ENCODE results near the gene FBXW7.

The FBXW7 gene

DNA sequence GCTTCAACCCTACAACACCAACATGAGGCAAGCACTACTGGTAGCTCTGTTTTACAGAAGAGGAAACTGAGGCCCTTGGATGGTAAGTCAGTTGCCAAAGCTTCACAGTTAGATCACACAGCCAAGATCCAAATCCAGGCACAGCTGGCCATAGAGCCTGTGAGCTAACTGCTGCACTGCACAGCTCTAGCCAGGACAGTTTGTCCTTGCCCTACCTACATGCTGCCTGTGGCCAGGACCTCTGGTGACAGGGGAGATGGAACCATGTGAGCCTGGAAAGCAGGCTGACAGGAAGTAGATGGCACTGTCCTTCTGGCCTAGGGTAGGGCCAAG, 257.8 kb downstream of the FBXW7 start:
- H3K36me3 ChIP-seq (ENCODE audit: control insufficient read depth in 1 of 2, insufficient read depth in 2 of 2, low read length in 2 of 2), result no peaks in the 10 kb centered on the region
- no peaks in the 10 kb centered on the region for H3K27me3 ChIP-seq (ENCODE audit: control insufficient read depth in 1 of 2, insufficient read depth in 2 of 2, low read length in 2 of 2)
- H3K9ac ChIP-seq (ENCODE audit: low read depth in 1 of 2, low read length in 2 of 2), result no peak overlapping the region
- H3K4me3 ChIP-seq (ENCODE audit: low read depth in 1 of 2, low read length in 2 of 2), result peak overlapping the region in 1 of 2 donors; percentile 24
- peaks cover 0 to 23% of the 10 kb centered on the region in 2 donors for H3K4me1 ChIP-seq (ENCODE audit: control insufficient read depth in 1 of 2, insufficient read depth in 2 of 2, low read length in 2 of 2)
- H3K9me3 ChIP-seq (ENCODE audit: control insufficient read depth in 1 of 2, low read length in 2 of 2), result no peaks in the 10 kb centered on the region
- H3K27ac ChIP-seq (ENCODE audit: low read depth, low read length), result peak overlapping the region; percentile 50

DNA sequence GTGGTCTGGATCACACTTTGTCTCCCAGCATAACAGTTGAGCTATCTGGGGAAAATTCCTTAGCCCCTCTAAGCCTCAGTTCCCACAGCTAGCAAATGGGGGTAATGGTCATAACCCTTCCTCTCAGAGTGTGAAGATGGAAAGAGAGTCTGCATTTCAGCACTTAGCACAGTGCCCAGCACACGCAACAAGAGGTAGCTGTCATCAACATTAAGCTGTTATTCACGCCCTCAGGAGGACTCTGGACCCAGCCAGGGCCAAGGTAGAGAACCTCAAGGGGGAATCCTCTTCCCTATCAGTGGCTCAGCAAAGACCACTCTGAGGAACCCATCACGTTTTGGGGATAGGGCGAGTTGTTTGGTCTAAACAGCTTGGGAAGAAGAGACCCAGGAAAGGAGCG, 258.6 kb downstream of the FBXW7 start:
- Histone ChIP-seq H3K4me1 (ENCODE audit: control insufficient read depth in 1 of 2, insufficient read depth in 2 of 2, low read length in 2 of 2) (peaks cover 0 to 23% of the 10 kb centered on the region in 2 donors), H3K27ac (ENCODE audit: low read depth, low read length) (no peak overlapping the region), H3K27me3 (ENCODE audit: control insufficient read depth in 1 of 2, insufficient read depth in 2 of 2, low read length in 2 of 2) (no peaks in the 10 kb centered on the region), H3K36me3 (ENCODE audit: control insufficient read depth in 1 of 2, insufficient read depth in 2 of 2, low read length in 2 of 2) (no peaks in the 10 kb centered on the region), H3K9ac (ENCODE audit: low read depth in 1 of 2, low read length in 2 of 2) (no peak overlapping the region), H3K9me3 (ENCODE audit: control insufficient read depth in 1 of 2, low read length in 2 of 2) (no peaks in the 10 kb centered on the region), H3K4me3 (ENCODE audit: low read depth in 1 of 2, low read length in 2 of 2) (no peak overlapping the region)

DNA sequence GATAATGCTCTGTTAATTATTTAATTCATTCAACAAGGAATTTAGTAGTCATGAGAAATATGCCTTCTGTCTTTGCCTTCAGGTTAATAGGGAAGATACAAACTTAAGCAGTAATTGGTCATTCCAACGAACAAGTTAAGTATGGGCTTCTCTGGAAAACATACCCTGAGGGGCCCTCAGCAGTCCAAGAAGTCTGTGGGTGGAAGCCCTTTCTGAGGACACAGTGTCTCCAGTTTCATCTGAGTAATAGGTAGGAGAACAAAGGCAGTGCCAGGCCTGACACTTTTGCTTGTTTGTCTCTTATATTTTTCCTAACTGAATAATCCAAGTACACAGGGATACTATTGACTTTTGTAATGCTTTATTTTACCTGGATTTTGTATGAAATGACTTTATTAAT, 262.5 kb downstream of the FBXW7 start:
- no peak overlapping the region for H3K4me3 ChIP-seq (ENCODE audit: low read depth in 1 of 2, low read length in 2 of 2)

More for the DNA sequence above, 262.5 kb downstream of the FBXW7 start:
- Histone ChIP-seq H3K9ac (ENCODE audit: low read depth in 1 of 2, low read length in 2 of 2) (no peak overlapping the region), H3K27me3 (ENCODE audit: control insufficient read depth in 1 of 2, insufficient read depth in 2 of 2, low read length in 2 of 2) (no peaks in the 10 kb centered on the region), H3K27ac (ENCODE audit: low read depth, low read length) (no peak overlapping the region), H3K4me1 (ENCODE audit: control insufficient read depth in 1 of 2, insufficient read depth in 2 of 2, low read length in 2 of 2) (peaks cover 0 to 14% of the 10 kb centered on the region in 2 donors), H3K36me3 (ENCODE audit: control insufficient read depth in 1 of 2, insufficient read depth in 2 of 2, low read length in 2 of 2) (no peaks in the 10 kb centered on the region), H3K9me3 (ENCODE audit: control insufficient read depth in 1 of 2, low read length in 2 of 2) (no peaks in the 10 kb centered on the region)

Data from duodenal mucosa (tissue), 2 donors.